Measurements from ENCODE around the gene ZNRF1. TPM values are rescaled to one million over a fixed set of nuclear protein-coding genes. Genes with fewer than 3 reads are reported as not detected.

ZNRF1 gene
- total RNA-seq, 1 experiment from 2014 or later: 52.3 TPM

GRCh38 chr16:75116911-75117245, 118.1 kb downstream of the ZNRF1 start:
- Histone ChIP-seq H3K27me3 (ENCODE audit: control insufficient read depth, insufficient read depth, low read length) (no peaks in the 10 kb centered on the region), H3K4me3 (ENCODE audit: low read depth in 2 of 2, low read length in 2 of 2) (peak overlapping the region in 1 of 2 experiments; percentile 45; a peak in 2 of 4 replicates), H3K36me3 (ENCODE audit: control insufficient read depth, insufficient read depth, low read length) (no peaks in the 10 kb centered on the region), H3K4me1 (ENCODE audit: control insufficient read depth, insufficient read depth, low read length) (peaks cover 6% of the 10 kb centered on the region), H3K27ac (ENCODE audit: low read length) (peak overlapping the region; percentile 59; the same call in 1 of the 2 replicates), H3K9me3 (ENCODE audit: control insufficient read depth, insufficient read depth, low read depth, low read length) (peaks cover 1% of the 10 kb centered on the region; the same call in 1 of the 2 replicates)
- DNase-seq (ENCODE audit: low read depth, low spot score): no peak
- intact Hi-C loops (cut with micrococcal nuclease; ENCODE audit: unreplicated experiment): loop anchor here (10.0 kb wide), 1 partner anchor 302 kb away; no protein-coding TSS in a partner anchor
- in situ Hi-C loops (cut with HindIII; ENCODE audit: low pct_unique_long_range_greater_than_20kb, low sequenced_read_pairs): no loop called here
- BruUV-seq (replicated peaks): no TSS peak
- POLR2A ChIA-PET: no interaction called here
- no peak for TF ChIP-seq SIN3A (IDR thresholded peaks at IDR 0.05; ENCODE audit: borderline replicate concordance, insufficient read depth, low read depth, low read length)
- TF ChIP-seq REST (IDR thresholded peaks at IDR 0.05; ENCODE audit: insufficient read depth in 1 of 2, low read depth in 2 of 2, low read length in 1 of 2): no peak
- TF ChIP-seq TCF7L2 (IDR thresholded peaks at IDR 0.05; ENCODE audit: low read depth, low read length): no peak
- no peak for TF ChIP-seq POLR2AphosphoS5 (IDR thresholded peaks at IDR 0.05; ENCODE audit: low read depth, low read length)
- TF ChIP-seq CTCF (IDR thresholded peaks at IDR 0.05): no peak
- peak; percentile 24; the same call in 1 of the 2 replicates for ATAC-seq
- CTCF ChIA-PET: interaction anchor here (0.5 to 0.6 kb wide), 2 partner anchors 13 to 48 kb away, joined by 3 to 4 read pairs; no protein-coding TSS in a partner anchor

- BruUV-seq (replicated peaks): no TSS peak
- ATAC-seq: no peak
- ChIA-PET POLR2A (no interaction called here), CTCF (no interaction called here)
- Histone ChIP-seq H3K27ac (ENCODE audit: low read length) (no peak overlapping the region), H3K27me3 (ENCODE audit: control insufficient read depth, insufficient read depth, low read length) (no peaks in the 10 kb centered on the region), H3K36me3 (ENCODE audit: control insufficient read depth, insufficient read depth, low read length) (no peaks in the 10 kb centered on the region), H3K4me1 (ENCODE audit: control insufficient read depth, insufficient read depth, low read length) (no peaks in the 10 kb centered on the region; the same call in 1 of the 2 replicates), H3K4me3 (ENCODE audit: low read depth in 2 of 2, low read length in 2 of 2) (no peak overlapping the region), H3K9me3 (ENCODE audit: control insufficient read depth, insufficient read depth, low read depth, low read length) (peaks cover 4% of the 10 kb centered on the region; the same call in 1 of the 2 replicates)
- intact Hi-C loops (cut with micrococcal nuclease; ENCODE audit: unreplicated experiment) (loop anchor here (10.0 kb wide), 1 partner anchor 304 kb away; no protein-coding TSS in a partner anchor), in situ Hi-C loops (cut with HindIII; ENCODE audit: low pct_unique_long_range_greater_than_20kb, low sequenced_read_pairs) (no loop called here)
- TF ChIP-seq TCF7L2 (IDR thresholded peaks at IDR 0.05; ENCODE audit: low read depth, low read length) (no peak), POLR2AphosphoS5 (IDR thresholded peaks at IDR 0.05; ENCODE audit: low read depth, low read length) (no peak), REST (IDR thresholded peaks at IDR 0.05; ENCODE audit: insufficient read depth in 1 of 2, low read depth in 2 of 2, low read length in 1 of 2) (no peak)
- DNase-seq (ENCODE audit: low read depth, low spot score): no peak
These were observed 120.2 kb downstream of the ZNRF1 start for GRCh38 chr16:75118943-75119539.
